AG20443 (cell line): ENCODE results near the gene TTC21B.
A peak's percentile ranks its signal among the peaks of the same experiment; 100 is the strongest.
"Not testable (repeated sequence)": the region's sequence is repeated elsewhere in the genome, so short reads cannot be mapped to it uniquely, and the experiment has no call there.

Source experiments
- DNase-seq: peaks from one replicate; pipeline ENCODE4 v3.0.0; 2012; ENCODE audit warnings: low spot score, mixed read lengths

TTC21B gene

GRCh38 chr2:165886487-165887146, 67.0 kb downstream of the TTC21B start:
- no peak for DNase-seq

DNA sequence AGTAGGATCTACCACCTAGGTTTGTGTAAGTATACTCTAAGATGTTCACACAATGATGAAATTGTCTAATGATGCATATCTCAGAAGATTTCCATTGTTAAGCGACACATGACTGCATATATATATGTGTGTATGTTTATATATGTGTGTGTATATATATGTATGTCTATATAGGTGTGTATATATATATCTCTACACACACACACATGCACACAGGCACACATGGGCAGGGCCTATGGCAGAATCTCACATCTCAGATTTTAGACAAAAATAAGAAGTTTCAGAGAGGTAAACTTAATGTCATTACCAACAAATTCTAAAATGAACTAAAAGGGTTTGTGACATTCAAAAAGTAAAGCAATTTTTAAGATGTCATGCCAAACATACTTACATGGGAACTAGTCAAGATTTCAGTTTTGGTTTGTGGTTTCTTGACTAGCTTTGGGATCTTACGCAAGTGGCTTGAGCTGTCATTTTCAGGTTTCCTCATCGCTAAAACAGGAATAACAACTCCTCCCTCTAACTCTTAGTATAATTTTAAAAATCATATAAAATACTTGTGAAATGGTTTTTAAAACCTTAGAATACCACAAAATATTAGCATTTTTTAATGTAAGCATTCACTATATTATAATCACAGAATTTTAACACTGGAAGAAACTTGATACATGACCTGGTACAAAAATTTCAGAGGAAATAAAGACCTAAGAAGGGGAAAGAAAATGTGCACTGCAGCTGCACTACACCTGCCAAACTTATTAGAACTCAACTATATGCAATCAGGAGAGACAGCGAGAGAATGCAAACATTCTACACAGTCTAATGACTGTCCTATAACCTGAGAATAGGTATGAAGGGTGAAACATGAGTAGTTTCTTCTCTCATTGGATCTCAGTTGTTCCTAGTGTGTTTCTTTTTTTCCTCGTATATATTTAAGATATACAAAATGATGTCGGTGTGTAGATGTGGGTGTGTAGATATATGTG, 75.7 kb downstream of the TTC21B start:
- DNase-seq, result peak; percentile 40

DNA sequence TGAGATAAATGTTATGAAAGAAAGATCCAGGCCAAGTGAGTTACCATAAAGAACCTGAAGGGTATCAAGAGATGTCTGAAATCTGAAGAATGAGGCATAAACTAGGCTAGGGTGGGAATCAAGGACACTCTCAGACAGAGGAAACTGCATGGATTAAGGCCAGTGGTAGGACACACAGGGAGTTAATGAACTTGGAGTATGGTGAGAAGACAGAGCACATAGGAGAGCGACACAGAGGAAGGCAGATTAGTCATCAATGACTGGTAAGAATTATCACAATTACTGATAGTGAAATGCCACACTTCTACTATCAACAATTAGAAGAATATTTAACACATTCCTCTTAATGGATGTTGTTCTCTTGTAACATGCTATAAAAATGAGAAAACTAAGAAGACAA, 76.9 kb downstream of the TTC21B start:
- DNase-seq, result no peak

DNA sequence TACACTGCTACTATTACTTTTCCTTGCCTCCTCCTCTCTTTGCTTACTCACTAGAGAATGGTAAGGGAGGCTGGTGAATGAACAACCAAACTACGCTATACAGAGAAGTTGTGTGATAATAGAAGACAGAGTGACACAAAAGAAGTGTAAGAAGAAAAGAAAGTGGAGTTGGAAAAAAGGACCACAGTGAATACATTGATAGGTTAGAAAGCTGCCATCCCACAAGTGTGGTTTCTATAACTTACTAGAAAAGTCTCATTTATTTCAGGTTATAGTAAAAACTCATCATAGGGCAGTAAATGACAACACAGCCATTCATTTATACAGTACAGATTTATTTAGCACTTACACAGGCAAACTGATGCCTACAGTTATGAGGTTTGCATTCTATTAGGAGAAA, 77.3 kb downstream of the TTC21B start:
- no peak for DNase-seq

GRCh38 chr2:165874445-165875039, 79.0 kb downstream of the TTC21B start:
- peak; percentile 47 for DNase-seq

DNA sequence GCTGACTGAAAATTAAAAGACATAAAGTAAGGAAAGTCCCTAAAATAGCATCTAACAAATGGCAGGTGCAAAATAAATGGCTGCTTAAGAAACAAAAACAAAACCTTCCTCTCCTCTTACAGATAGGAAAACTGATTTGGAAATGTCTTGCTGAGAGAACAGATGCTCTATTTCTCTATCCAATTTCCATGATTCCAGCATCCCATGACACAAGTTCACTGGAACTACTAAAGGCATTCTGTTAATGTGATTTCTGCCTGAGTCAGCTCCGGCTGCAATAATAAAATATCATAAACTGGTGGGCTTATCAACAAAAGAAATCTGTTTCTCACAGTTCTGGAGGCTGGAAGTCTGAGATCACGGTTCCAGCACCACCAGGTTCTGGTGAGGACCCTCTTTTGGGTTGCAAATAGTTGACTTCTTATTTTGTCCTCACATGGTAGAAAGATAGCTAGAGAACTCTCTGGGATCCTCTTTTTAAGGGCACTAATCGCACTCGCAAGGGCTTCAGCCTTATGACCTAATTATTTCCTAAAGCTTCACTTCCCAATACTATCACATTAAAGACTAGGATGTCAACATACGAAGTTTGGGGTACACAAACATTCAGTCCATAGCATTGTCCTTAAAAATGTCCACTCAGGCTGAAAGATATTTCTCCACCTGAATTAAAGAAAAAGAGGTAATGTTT, 81.3 kb downstream of the TTC21B start:
- no peak for DNase-seq

GRCh38 chr2:165871025-165871424, 82.6 kb downstream of the TTC21B start:
- DNase-seq, result no peak

GRCh38 chr2:165870346-165870745, 83.2 kb downstream of the TTC21B start:
- DNase-seq, result no peak

DNA sequence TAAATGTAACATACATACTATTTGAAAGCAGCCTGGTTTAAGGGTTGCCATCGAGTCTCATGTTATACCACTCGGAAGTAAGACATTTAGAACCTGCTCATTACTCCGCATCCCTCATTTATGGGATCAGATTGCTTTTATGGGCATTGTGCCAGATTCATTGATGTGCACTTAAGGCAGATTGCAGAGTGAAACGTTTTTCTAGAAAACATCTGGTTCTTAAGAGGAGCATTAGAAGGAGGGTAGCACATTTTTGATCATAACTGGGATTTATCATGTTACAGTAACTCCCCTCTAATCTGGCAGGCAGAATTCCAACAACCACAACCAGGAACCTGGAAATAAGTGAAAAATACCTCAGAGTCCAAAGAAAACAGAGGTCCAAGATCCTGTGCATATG, 85.4 kb downstream of the TTC21B start:
- DNase-seq, result no peak

DNA sequence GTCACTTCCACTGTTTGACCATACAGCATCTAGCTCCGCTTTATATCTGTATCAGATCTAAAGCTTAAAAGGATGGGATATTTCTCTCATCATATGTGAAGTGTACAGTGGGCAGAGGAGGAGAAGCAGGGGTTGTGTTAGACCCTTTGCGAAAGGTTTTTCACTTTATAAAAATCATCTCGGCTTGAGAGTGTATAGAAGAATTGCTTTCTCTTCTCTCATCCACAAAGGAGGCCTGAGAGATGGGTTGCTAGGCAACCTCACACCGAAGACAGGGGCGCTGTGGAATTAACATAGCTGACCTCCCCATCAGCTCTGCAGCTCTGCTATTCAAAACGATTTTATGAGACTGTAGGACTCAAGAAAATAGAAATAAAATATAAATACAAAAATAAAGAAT, 89.3 kb downstream of the TTC21B start:
- DNase-seq, result no peak

DNA sequence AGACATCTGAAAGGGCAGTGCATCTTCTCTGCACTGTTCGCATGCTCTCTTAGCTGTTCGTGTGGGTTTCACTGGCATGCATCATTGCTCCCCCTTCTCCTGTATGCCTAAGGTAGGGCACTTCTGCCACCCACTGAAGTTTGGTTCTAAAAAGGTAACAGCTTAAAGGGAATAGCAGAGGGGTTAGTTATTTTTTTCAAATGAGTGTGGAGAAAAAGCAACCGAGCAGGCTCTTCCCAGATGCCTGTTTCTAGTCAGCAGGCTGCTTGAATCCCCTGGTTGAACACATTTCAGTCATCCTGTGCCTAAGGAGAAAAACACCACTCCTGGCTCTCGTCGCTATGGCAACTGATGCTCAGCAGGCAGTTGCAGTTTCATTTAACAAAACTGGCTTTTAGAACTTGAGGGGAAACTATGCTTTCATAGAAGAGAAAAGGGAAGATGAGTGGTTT, 89.7 kb downstream of the TTC21B start:
- no peak for DNase-seq

GRCh38 chr2:165861083-165861482, 92.5 kb downstream of the TTC21B start:
- not testable (repeated sequence) for DNase-seq

GRCh38 chr2:165859723-165860122, 93.9 kb downstream of the TTC21B start:
- DNase-seq, result not testable (repeated sequence)

GRCh38 chr2:165857876-165858275, 95.7 kb downstream of the TTC21B start:
- no peak for DNase-seq

DNA sequence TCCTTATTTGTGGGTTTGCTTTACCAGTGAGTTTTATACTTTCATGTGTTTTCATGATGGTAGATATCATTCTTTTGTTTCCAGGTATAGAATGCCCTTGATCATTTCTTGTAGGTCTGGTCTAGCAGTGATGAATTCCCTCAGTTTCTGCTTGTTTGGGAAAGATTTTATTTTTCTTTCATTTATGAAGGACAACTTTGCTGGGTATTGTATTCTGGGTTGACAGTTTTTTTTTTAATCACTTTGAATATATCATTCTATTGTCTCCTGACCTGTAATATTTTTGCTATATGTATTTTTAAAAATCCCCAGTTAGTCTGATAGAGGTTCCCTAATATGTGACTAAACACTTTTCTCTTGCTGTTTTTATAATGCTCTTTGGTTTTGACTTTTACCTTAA, 101.2 kb downstream of the TTC21B start:
- DNase-seq, result no peak

- no peak for DNase-seq
Observed at GRCh38 chr2:165847001-165847400, 106.6 kb downstream of the TTC21B start.

GRCh38 chr2:165846056-165846455, 107.5 kb downstream of the TTC21B start:
- DNase-seq, result no peak

DNA sequence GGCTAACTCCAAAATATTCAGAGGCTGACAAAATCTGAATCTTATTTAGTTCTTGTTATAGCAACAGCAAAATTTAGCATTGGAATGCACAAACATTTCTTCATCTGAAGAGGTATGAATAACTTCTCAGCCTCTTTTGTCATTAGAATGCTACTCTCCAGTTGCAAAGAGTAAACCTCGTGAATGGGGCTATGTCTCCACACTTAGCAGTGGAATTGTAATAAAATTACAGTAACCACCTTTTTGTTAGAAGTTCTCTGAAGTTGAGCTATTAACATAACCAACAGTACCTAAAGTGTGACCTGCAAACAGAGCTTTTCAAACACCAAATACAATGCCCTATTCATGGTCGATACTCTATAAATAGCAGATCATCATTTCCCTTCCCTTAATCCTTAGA, 109.4 kb downstream of the TTC21B start:
- no peak for DNase-seq

DNA sequence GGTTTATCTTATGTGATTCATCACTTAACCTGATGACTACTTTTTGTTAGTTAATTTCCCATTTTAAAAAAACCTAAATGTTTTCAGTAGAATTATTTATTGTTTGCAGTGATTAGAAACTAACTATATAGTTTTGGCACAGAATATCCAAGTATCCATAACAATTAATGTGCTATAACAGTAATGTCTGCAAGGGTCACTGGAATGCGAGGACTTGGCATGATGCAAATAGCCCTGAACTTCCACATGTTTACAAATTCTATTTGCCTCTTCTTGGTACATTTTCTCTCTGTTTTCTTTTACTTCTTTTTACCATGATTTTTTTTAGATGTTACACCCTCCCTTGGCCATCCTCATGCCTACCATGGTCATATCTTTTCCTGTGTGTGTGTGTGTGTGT, 110.2 kb downstream of the TTC21B start:
- DNase-seq, result no peak

GRCh38 chr2:165840333-165840958, 113.1 kb downstream of the TTC21B start:
- no peak for DNase-seq

DNA sequence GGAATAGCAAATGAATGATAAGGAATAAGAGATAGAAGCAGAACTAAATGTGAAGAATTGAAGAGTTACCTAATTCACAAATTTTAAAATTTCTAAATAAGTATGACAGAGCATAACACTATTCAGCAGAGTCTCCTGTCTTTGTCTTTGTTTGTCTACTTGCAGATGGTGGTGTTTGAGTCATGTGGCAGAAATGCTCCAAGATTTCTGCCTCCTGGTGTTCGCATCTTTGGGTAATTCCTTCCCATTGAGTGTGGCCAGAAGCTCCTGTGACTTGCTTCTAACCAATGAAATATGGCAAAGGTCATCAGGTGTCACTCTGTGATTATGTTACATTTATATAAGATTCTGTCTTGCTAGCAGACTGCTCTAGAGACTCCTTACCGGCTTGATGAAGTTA, 114.0 kb downstream of the TTC21B start:
- DNase-seq, result no peak

- DNase-seq, result no peak
Observed at GRCh38 chr2:165837122-165837521, 116.5 kb downstream of the TTC21B start.
